Calu3 (cell line): ENCODE data around the gene MMS19. TPM values are rescaled to one million over a fixed set of nuclear protein-coding genes. Genes with fewer than 3 reads are reported as not detected.

Experiments
- BruUV-seq: library from RNA; stranded (reverse); fragments of 400-500 nt; replicated peaks from 2 replicates; lab custom pipeline; 2021; lab: Mats Ljungman, UMichigan
- CTCF ChIA-PET: fragments of 300-600 bp; sonication (Branson Sonifier 250); formaldehyde crosslinking; loops from one replicate; lab custom pipeline; 2022; ENCODE audit warnings: antibody characterized with exemption; lab: Charles Lee
- DNase-seq: peaks from one replicate; pipeline ENCODE4 v3.0.0; 2022
- H3K27ac Mint-ChIP-seq: one replicate; pipeline ENCODE4 v1.8.0; 2022; ENCODE audit warnings: mixed read lengths; ENCODE audit not compliant: unreplicated experiment
- H3K27me3 Mint-ChIP-seq: one replicate; pipeline ENCODE4 v1.8.0; 2022; ENCODE audit warnings: mixed read lengths; ENCODE audit not compliant: unreplicated experiment
- H3K36me3 Mint-ChIP-seq: one replicate; pipeline ENCODE4 v1.8.0; 2022; ENCODE audit warnings: mild to moderate bottlenecking, moderate library complexity, mixed read lengths; ENCODE audit not compliant: insufficient read depth, unreplicated experiment
- H3K4me1 Mint-ChIP-seq: one replicate; pipeline ENCODE4 v1.8.0; 2022; ENCODE audit warnings: mild to moderate bottlenecking, low read depth, mixed read lengths; ENCODE audit not compliant: unreplicated experiment
- H3K4me3 Mint-ChIP-seq: one replicate; pipeline ENCODE4 v1.8.0; 2022; ENCODE audit warnings: mild to moderate bottlenecking, low read depth, moderate library complexity, mixed read lengths; ENCODE audit not compliant: unreplicated experiment
- H3K9me3 Mint-ChIP-seq: one replicate; pipeline ENCODE4 v1.8.0; 2022; ENCODE audit warnings: low read depth, mixed read lengths; ENCODE audit not compliant: unreplicated experiment
- CTCF ChIP-seq: fragments of 200-600 bp; IDR thresholded peaks from one replicate; pipeline ENCODE4 v1.8.0; 2022; ENCODE audit warnings: antibody characterized with exemption; ENCODE audit not compliant: unreplicated experiment
- intact Hi-C: fragments of 100-400 bp; cut with micrococcal nuclease; formaldehyde crosslinking; loops from one replicate; pipeline ENCODE4 v1.10.0; 2022; ENCODE audit not compliant: unreplicated experiment
- total RNA-seq: library from RNA; stranded (reverse); gene quantifications from 2 replicates; pipeline ENCODE4 v1.2.3, GENCODE V29; 2022

The MMS19 gene
- total RNA-seq, 1 experiment from 2014 or later, result 46.5 TPM

GRCh38 chr10:97520978-97521761 is 22.9 kb upstream of the MMS19 start:
- H3K4me1 Mint-ChIP-seq, result peaks cover 21% of the 10 kb centered on the region

GRCh38 chr10:97520520-97520919 is 22.3 kb upstream of the MMS19 start:
- CTCF ChIA-PET, result no interaction called here

More at GRCh38 chr10:97520978-97521761, 22.9 kb upstream of the MMS19 start:
- BruUV-seq, result no TSS peak
- no peak for DNase-seq
- intact Hi-C loops, result no loop called here
- Mint-ChIP-seq H3K4me3 (no peak overlapping the region), H3K27ac (no peak overlapping the region), H3K27me3 (no peaks in the 10 kb centered on the region), H3K36me3 (peaks cover 5% of the 10 kb centered on the region), H3K9me3 (no peaks in the 10 kb centered on the region)
- no peak for TF ChIP-seq CTCF
- CTCF ChIA-PET, result no interaction called here

GRCh38 chr10:97519342-97519741 is 21.1 kb upstream of the MMS19 start:
- no peak for TF ChIP-seq CTCF
- no TSS peak for BruUV-seq
- CTCF ChIA-PET, result no interaction called here
- Mint-ChIP-seq H3K27ac (no peak overlapping the region), H3K4me1 (peaks cover 34% of the 10 kb centered on the region), H3K4me3 (no peak overlapping the region), H3K9me3 (no peaks in the 10 kb centered on the region), H3K27me3 (no peaks in the 10 kb centered on the region), H3K36me3 (peaks cover 5% of the 10 kb centered on the region)
- no peak for DNase-seq
- intact Hi-C loops, result no loop called here

More at GRCh38 chr10:97520520-97520919, 22.3 kb upstream of the MMS19 start:
- no peak for DNase-seq
- no peaks in the 10 kb centered on the region for H3K27me3 Mint-ChIP-seq
- peaks cover 25% of the 10 kb centered on the region for H3K4me1 Mint-ChIP-seq
- BruUV-seq, result no TSS peak
- intact Hi-C loops, result no loop called here
- no peak for TF ChIP-seq CTCF
- no peaks in the 10 kb centered on the region for H3K9me3 Mint-ChIP-seq
- no peak overlapping the region for H3K27ac Mint-ChIP-seq
- H3K36me3 Mint-ChIP-seq, result peaks cover 5% of the 10 kb centered on the region
- no peak overlapping the region for H3K4me3 Mint-ChIP-seq

- H3K4me1 Mint-ChIP-seq, result peaks cover 34% of the 10 kb centered on the region
- H3K36me3 Mint-ChIP-seq, result peaks cover 5% of the 10 kb centered on the region
- no peak overlapping the region for H3K27ac Mint-ChIP-seq
- DNase-seq, result peak; percentile 41
- TF ChIP-seq CTCF, result no peak
- H3K4me3 Mint-ChIP-seq, result no peak overlapping the region
- no TSS peak for BruUV-seq
- CTCF ChIA-PET, result interaction anchor here (0.6 to 1.2 kb wide), 2 partner anchors 19 to 93 kb away, joined by 3 to 5 read pairs; partner anchors contain the start of gene UBTD1
- no peaks in the 10 kb centered on the region for H3K9me3 Mint-ChIP-seq
- H3K27me3 Mint-ChIP-seq, result no peaks in the 10 kb centered on the region
- intact Hi-C loops, result no loop called here
Observed at GRCh38 chr10:97518301-97519043, 20.2 kb upstream of the MMS19 start.
